Neural cell (in vitro differentiated cells): ENCODE results near the gene PRELID3B.

Source experiments
- EP300 ChIP-seq: fragments of 450-650 bp; conservative IDR thresholded peaks from 2 replicates; pipeline ENCODE4 v1.6.1; 2014; ENCODE audit warnings: antibody characterized with exemption, mild to moderate bottlenecking, moderate library complexity; ENCODE audit not compliant: poor library complexity, severe bottlenecking
- MXI1 ChIP-seq: fragments of 450-650 bp; conservative IDR thresholded peaks from 2 replicates; pipeline ENCODE4 v1.6.1; 2014; ENCODE audit warnings: antibody characterized with exemption, mild to moderate bottlenecking; ENCODE audit not compliant: poor library complexity, severe bottlenecking
- POLR2AphosphoS5 ChIP-seq: IDR thresholded peaks from 2 replicates; pipeline ENCODE4 v1.6.1; 2012
- RAD21 ChIP-seq: fragments of 450-650 bp; conservative IDR thresholded peaks from 2 replicates; pipeline ENCODE4 v1.6.1; 2014; ENCODE audit warnings: antibody characterized with exemption, mild to moderate bottlenecking, moderate library complexity
- REST ChIP-seq: IDR thresholded peaks from 2 replicates; pipeline ENCODE4 v1.6.1; 2012; ENCODE audit warnings: borderline replicate concordance
- SMC3 ChIP-seq: fragments of 450-650 bp; conservative IDR thresholded peaks from 2 replicates; pipeline ENCODE4 v1.6.1; 2014; ENCODE audit warnings: antibody characterized with exemption, mild to moderate bottlenecking, moderate library complexity; ENCODE audit not compliant: poor library complexity
- TAF1 ChIP-seq: IDR thresholded peaks from 2 replicates; pipeline ENCODE4 v1.6.1; 2012; ENCODE audit warnings: low read depth
- TF ChIP-seq, protein P1 (sequence below): fragments of 450-650 bp; IDR thresholded peaks from 2 replicates; pipeline ENCODE4 v1.5.1; 2014; ENCODE audit warnings: antibody characterized with exemption, mild to moderate bottlenecking, moderate library complexity; ENCODE audit not compliant: poor library complexity, severe bottlenecking

DNA sequence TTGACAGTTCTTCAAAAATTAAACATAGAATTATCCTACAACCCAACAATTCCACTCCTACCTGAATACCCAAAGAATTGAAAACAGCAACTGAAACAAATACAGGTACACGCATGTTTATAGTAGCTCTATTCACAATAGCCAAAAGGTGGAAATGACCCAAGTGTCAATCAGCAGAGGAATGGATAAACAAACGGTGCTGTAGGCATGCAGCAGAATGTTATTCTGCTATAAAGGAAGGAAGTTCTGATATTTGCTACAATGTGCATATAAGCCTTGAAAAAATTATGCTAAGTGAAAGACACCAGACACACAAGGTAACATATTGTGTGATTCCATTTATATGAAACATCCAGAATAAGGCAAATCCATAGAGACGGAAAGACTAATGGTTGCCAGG is 38.5 kb upstream of the PRELID3B start:
- TF ChIP-seq MXI1 (no peak), POLR2AphosphoS5 (no peak), SMC3 (no peak), RAD21 (no peak), REST (no peak), TAF1 (no peak), EP300 (no peak)
- TF ChIP-seq, protein P1, sequence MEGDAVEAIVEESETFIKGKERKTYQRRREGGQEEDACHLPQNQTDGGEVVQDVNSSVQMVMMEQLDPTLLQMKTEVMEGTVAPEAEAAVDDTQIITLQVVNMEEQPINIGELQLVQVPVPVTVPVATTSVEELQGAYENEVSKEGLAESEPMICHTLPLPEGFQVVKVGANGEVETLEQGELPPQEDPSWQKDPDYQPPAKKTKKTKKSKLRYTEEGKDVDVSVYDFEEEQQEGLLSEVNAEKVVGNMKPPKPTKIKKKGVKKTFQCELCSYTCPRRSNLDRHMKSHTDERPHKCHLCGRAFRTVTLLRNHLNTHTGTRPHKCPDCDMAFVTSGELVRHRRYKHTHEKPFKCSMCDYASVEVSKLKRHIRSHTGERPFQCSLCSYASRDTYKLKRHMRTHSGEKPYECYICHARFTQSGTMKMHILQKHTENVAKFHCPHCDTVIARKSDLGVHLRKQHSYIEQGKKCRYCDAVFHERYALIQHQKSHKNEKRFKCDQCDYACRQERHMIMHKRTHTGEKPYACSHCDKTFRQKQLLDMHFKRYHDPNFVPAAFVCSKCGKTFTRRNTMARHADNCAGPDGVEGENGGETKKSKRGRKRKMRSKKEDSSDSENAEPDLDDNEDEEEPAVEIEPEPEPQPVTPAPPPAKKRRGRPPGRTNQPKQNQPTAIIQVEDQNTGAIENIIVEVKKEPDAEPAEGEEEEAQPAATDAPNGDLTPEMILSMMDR = no peak
